ENCODE measurements around the gene XXYLT1.

DNA sequence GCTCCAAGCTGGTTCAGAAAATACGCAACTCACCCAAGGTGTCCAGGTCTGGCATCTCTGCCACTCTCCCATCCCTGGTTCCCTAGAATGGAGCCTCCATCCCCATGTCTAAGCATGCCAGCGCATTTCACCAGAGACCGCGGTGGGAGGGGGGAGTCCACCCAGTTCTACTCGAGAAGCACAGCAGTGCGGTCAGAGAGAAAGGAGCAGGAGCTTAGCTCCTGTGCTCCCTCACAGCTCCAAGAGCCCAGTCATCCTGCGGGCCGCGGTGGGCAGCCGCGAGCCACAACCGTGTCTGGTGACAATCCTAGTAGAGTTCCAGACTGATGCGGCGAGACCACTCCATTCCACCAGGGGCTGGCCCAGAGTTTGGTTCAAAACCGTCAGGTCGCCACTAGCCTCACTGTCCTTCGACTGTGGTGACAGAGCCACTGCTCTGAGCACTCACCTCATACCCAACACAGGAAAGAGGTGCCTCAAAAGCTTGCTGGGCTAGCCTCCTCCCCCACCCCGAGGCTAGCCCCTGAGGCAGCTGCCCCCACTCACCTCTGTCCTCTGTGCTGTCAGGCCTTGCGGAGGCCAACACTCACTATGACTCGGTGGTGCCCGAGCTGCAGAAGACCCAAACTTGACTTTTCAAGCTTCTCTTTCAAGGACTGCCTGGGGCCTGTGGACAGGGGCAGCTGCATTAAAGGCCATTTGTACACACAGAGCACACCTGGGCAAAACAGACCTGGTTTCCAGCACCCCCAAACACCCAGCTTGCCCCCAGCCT lies 185.4 kb downstream of the XXYLT1 start:
- TF ChIP-seq, protein P1, sequence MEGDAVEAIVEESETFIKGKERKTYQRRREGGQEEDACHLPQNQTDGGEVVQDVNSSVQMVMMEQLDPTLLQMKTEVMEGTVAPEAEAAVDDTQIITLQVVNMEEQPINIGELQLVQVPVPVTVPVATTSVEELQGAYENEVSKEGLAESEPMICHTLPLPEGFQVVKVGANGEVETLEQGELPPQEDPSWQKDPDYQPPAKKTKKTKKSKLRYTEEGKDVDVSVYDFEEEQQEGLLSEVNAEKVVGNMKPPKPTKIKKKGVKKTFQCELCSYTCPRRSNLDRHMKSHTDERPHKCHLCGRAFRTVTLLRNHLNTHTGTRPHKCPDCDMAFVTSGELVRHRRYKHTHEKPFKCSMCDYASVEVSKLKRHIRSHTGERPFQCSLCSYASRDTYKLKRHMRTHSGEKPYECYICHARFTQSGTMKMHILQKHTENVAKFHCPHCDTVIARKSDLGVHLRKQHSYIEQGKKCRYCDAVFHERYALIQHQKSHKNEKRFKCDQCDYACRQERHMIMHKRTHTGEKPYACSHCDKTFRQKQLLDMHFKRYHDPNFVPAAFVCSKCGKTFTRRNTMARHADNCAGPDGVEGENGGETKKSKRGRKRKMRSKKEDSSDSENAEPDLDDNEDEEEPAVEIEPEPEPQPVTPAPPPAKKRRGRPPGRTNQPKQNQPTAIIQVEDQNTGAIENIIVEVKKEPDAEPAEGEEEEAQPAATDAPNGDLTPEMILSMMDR (conservative IDR thresholded peaks at IDR 0.05; ENCODE audit: low read depth, low read length): no peak
- TF ChIP-seq EZH2 (IDR thresholded peaks at IDR 0.05; ENCODE audit: borderline replicate concordance, low read depth, low read length, poor library complexity, severe bottlenecking): no peak
